ENCODE data around the gene CCL17.
"Not testable (repeated sequence)": the region's sequence is repeated elsewhere in the genome, so short reads cannot be mapped to it uniquely, and the experiment has no call there.

The CCL17 gene

GRCh38 chr16:57394444-57394843 is 10.1 kb upstream of the CCL17 start:
- no peaks in the 10 kb centered on the region for H3K4me1 ChIP-seq (ENCODE audit: control insufficient read depth in 1 of 2, insufficient read depth in 1 of 2, low read depth in 1 of 2, low read length in 1 of 2)
- no peak overlapping the region for H3K4me3 ChIP-seq (ENCODE audit: low read depth in 1 of 2, low read length in 1 of 2)
- H3K9me3 ChIP-seq: no peaks in the 10 kb centered on the region
- no peak for TF ChIP-seq CTCF (IDR thresholded peaks at IDR 0.05)
- peaks cover 10% of the 10 kb centered on the region for H3K27me3 ChIP-seq
- H3K27ac ChIP-seq: no peak overlapping the region
- H3K36me3 ChIP-seq: no peaks in the 10 kb centered on the region

- H3K4me3 ChIP-seq (ENCODE audit: low read depth in 1 of 2, low read length in 1 of 2): no peak overlapping the region
- no peak for TF ChIP-seq CTCF (IDR thresholded peaks at IDR 0.05)
- H3K4me1 ChIP-seq (ENCODE audit: control insufficient read depth in 1 of 2, insufficient read depth in 1 of 2, low read depth in 1 of 2, low read length in 1 of 2): no peaks in the 10 kb centered on the region
- no peak overlapping the region for H3K27ac ChIP-seq
- H3K27me3 ChIP-seq: peaks cover 10% of the 10 kb centered on the region
- no peaks in the 10 kb centered on the region for H3K9me3 ChIP-seq
- no peaks in the 10 kb centered on the region for H3K36me3 ChIP-seq
Observed at GRCh38 chr16:57395026-57395425, 9.5 kb upstream of the CCL17 start.

DNA sequence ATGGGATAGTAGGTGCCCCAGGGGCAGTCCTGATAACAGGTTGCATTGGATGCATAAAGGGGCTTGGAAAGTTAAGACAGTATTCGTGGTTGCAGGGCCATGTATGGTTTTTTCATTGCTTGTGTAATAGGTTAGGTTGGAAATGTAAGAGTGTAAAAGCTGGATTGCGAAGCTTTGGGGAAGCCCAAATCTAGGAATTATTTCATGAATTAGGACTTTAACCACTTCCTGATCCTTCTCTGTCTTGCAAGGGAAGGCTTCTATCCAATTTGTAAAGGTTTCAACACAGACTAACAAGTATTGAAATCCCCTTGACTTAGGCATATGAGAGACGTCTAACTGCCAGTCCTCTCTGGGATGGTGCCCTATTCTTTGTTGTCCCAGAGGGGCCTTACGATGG is 7.8 kb upstream of the CCL17 start:
- no peak for TF ChIP-seq CTCF (IDR thresholded peaks at IDR 0.05)
- H3K4me3 ChIP-seq (ENCODE audit: low read depth in 1 of 2, low read length in 1 of 2): no peak overlapping the region
- H3K27ac ChIP-seq: no peak overlapping the region
- H3K4me1 ChIP-seq (ENCODE audit: control insufficient read depth in 1 of 2, insufficient read depth in 1 of 2, low read depth in 1 of 2, low read length in 1 of 2): no peaks in the 10 kb centered on the region
- H3K36me3 ChIP-seq: no peaks in the 10 kb centered on the region
- no peaks in the 10 kb centered on the region for H3K9me3 ChIP-seq
- no peaks in the 10 kb centered on the region for H3K27me3 ChIP-seq

DNA sequence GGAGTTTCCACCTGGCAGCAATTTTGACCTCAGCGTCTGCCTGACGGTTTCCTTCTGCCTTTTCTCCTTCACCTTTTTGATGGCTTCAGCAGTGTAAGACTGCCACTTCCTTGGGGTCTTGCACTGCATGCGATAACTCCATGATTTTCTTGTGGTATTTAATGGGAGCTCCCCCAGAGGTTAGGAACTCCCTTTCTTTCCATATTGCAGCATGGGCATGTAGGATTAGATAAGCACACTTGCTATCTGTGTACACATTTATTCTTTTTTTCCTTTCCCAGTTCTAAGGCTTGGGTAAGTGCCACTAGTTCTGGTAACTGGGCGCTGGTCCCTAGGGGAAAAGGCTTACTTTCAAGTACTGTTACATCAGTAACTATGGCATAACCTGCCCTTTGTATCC is 7.1 kb upstream of the CCL17 start:
- not testable (repeated sequence) for H3K36me3 ChIP-seq; H3K4me1 ChIP-seq (ENCODE audit: control insufficient read depth in 1 of 2, insufficient read depth in 1 of 2, low read depth in 1 of 2, low read length in 1 of 2); H3K27ac ChIP-seq; H3K27me3 ChIP-seq; H3K9me3 ChIP-seq; H3K4me3 ChIP-seq (ENCODE audit: low read depth in 1 of 2, low read length in 1 of 2)

GRCh38 chr16:57401943-57402640 is 2.5 kb upstream of the CCL17 start:
- H3K4me3 ChIP-seq (ENCODE audit: low read depth in 1 of 2, low read length in 1 of 2): no peak overlapping the region
- H3K4me1 ChIP-seq (ENCODE audit: control insufficient read depth in 1 of 2, insufficient read depth in 1 of 2, low read depth in 1 of 2, low read length in 1 of 2): peaks cover 0 to 6% of the 10 kb centered on the region in 2 experiments
- H3K9me3 ChIP-seq: no peaks in the 10 kb centered on the region
- TF ChIP-seq CTCF (IDR thresholded peaks at IDR 0.05): no peak
- H3K27me3 ChIP-seq: peaks cover 4% of the 10 kb centered on the region
- no peaks in the 10 kb centered on the region for H3K36me3 ChIP-seq
- no peak overlapping the region for H3K27ac ChIP-seq

DNA sequence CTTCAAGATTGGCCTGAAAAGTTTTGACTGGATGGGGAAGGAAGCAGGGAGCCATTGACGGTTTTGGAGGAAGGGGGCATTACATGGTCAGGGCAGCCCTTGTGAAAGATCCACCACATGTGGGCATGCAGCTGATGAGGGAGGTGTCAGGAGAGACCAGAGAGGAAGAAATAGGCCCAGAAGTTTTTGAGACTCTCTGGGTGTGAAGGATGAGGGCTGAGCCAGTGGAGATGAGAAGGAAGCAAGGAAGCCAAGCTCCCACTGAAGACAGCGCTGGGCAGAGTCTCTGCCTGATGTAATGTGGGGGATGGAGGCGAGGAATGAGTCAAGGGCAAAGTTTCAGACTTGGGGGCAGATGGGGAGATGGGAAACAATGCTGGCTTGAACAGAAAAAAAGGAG is 530 bp downstream of the CCL17 start:
- peaks cover 0 to 9% of the 10 kb centered on the region in 2 experiments for H3K4me1 ChIP-seq (ENCODE audit: control insufficient read depth in 1 of 2, insufficient read depth in 1 of 2, low read depth in 1 of 2, low read length in 1 of 2)
- no peak overlapping the region for H3K27ac ChIP-seq
- no peak overlapping the region for H3K4me3 ChIP-seq (ENCODE audit: low read depth in 1 of 2, low read length in 1 of 2)
- H3K9me3 ChIP-seq: no peaks in the 10 kb centered on the region
- TF ChIP-seq CTCF (IDR thresholded peaks at IDR 0.05): no peak
- peaks cover 5% of the 10 kb centered on the region for H3K27me3 ChIP-seq
- H3K36me3 ChIP-seq: no peaks in the 10 kb centered on the region

Data from neutrophil (primary cell).